GM18511 (cell line): ENCODE measurements around the gene DHX30.
"Not testable (repeated sequence)": the region's sequence is repeated elsewhere in the genome, so short reads cannot be mapped to it uniquely, and the experiment has no call there.

Experiments used
- ATAC-seq: cut with Tn5 transposase; IDR thresholded peaks from one replicate; pipeline ENCODE4 v1.9.1; 2021; ENCODE audit warnings: mild to moderate bottlenecking, moderate library complexity; ENCODE audit not compliant: unreplicated experiment

Gene DHX30

GRCh38 chr3:47874438-47874837 is 71.5 kb downstream of the DHX30 start:
- ATAC-seq, result no peak

DNA sequence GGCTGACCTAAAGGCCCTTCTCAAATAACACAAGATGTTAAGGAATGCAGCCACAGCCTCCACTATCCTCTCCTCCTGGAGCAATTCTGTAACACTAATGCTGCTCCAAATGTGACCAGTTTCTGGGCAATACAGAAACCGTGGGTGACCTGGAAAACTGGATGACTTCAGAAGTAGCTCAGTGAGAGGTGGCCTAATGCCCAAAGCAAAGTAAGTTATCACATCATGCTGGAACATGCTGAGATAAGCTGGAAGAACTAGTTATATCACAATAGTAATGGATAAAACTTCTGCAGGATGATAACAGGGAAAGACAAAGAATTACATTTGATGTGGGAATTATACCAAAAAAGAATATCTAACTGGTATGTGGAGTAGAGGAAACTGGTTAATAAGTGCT is 72.0 kb downstream of the DHX30 start:
- ATAC-seq, result no peak

DNA sequence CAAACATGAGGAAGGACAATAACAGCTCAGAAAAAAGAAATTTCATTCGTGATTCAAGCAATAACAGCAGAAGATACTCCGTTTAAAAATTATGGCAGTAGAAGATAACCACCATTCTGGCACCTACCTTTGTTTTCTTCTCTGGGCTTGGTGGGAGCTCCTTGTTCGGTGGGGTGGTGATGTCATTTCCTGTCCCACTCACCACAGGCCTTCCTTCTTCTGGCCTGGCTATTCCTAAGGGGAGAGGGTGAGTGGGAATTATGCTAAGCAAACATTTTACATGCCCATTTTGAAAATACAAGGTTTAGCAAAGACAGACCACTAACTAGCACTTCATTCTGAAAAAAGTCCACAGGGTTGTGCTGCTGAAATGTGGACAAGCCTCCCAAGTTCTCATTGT is 74.4 kb downstream of the DHX30 start:
- no peak for ATAC-seq

GRCh38 chr3:47877719-47878118 is 74.8 kb downstream of the DHX30 start:
- no peak for ATAC-seq

DNA sequence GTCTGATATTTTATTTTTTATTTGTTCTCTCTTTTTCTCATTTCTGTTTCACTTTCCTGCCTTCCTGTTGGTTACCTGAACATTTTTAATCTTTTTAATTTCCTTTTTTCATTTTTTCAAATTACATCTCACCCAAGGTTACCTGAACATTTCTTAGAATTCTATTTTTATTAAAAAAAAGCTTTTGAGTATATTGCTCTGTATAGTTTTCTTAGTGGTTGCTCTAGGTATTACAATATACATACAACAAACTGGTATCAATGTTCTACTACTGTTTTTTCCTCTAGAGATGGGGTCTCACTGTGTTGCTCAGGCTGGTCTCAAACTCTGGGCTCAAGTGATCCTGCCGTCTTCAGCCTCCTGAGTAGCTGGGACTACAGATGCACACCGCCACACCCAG is 79.4 kb downstream of the DHX30 start:
- no peak for ATAC-seq

GRCh38 chr3:47884603-47885002 is 81.7 kb downstream of the DHX30 start:
- ATAC-seq, result no peak

- no peak for ATAC-seq
Measured at GRCh38 chr3:47885168-47885567, 82.2 kb downstream of the DHX30 start.

DNA sequence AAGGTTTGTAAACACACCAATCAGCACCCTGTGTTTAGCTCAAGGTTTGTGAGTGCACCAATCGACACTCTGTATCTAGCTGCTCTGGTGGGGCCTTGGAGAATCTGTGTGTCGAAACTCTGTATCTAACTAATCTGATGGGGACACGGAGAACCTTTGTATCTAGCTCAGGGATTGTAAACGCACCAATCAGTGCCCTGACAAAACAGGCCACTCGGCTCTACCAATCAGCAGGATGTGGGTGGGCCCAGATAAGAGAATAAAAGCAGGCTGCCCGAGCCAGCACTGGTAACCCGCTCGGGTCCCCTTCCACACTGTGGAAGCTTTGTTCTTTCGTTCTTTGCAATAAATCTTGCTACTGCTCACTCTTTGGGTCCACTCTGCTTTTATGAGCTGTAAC is 85.1 kb downstream of the DHX30 start:
- not testable (repeated sequence) for ATAC-seq

DNA sequence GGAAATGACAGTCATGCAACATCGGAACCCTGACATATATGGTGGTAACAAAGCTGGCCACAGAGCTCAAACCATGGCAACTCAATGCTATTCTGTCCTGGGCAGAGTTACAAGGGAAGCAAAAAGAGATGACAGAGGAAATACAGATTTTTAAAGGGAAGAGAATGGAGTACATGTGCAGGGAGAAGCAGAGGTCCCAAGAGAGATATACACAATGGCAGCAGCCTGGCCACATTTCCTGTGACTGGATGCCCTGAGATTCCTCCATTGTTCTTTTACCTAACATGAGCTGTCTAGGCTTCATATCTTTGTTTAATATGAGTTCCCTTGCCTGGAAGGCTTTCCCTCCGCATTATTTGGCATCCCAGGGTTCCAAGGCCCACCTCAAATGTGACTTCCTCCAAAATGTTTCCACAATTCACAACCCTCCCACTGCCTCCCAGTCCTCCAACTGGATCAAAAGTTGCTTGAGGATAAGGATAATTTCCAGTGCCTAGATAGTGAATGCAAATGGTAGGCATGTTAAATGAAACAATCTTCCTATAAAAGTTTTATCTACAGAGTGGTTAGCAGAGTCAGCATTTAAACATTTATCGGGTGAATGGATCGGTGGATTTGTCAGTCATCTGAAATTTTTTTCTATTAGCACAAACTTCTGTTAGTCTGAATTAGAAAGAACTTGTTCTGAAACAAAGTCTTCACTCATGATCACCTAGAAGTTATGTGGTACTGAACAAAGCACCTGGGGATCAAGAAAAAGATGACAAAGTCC is 86.2 kb downstream of the DHX30 start:
- no peak for ATAC-seq

DNA sequence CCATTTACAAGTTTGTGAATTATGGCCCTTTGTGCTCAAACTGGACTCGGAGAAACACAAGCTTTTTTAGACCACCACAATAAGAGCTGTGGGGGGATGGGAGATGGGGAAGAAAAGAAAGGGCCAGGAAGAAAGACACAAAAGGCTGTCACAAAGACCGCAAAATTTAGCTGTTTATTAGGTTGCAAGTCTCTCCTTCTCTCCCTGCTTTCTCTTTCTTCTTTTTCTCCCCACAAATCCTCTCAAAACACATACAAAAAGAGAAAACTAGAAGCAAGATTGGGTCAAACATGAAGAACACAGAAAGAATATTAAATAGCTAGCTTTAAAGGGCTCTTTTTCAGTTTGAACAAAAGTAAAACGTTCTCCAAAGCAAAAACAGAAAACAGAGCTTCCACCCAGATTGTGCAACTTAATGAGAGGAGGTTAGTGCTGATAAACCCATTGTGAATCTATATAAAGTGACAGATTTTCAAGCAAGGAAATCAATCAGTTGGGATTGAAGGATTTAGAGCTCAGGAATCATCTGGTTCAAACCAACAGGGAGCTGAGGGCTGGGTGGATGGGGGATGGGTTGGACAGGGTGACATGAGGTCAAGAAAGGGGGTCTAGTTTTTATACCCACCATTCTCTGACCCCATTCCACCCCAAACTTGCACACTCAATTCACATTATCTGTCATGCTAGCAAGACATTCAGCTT is 87.3 kb downstream of the DHX30 start:
- no peak for ATAC-seq

DNA sequence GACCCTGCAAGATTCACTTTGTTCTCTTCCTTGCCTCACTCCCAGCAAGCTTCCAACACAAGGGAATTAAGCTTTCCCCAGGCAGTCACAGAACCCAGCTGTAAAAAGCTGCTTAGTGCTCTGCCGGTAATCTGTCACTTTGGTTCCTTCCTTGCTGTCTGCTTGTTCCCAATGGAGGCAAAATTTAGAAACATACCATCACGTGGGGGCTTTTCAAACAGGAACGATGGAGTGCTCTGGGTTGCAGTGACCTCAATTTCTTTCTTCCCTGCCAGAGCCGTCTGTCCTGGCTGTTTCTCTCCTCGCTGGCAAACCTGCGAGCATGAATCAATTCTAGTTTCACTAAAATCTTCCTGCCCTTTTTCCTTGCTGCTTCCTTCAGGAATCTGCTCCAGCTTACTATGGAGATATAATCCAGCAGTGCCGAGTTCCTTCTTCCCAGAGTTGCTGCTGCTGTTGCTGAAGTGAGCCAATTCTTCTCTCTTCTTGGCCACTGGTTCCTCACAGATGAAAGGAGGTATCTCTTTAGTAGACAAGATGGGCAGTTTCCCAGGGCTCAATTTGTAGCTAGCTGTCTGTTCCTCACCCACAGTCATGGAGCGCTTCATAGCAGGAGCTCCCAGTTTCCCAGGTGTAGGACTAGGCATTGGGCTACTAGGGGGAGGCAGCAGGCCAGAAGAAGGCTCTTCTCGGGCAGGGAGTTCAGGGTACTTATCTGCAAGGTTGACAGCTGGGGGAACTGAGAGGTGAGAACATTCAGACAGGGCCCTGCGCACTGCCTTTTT is 88.1 kb downstream of the DHX30 start:
- no peak for ATAC-seq

DNA sequence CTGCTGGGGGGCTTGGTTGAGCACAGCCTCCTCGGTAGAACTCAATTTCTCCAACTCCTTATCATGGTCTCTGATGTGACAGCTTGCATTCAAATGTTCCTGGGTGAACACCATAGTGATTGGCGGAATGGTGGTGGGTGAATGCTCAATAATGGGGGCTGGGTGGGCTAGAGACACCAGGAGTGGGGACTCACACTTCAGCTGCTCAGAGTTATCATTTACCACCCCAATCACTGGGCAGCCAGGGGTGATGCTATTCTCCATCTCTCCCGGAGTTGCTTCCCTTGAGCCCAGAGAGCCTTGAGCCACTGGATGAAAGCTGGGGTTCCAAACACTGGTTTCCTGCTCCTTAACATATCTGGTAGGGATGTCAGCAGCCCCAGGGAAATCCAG is 88.7 kb downstream of the DHX30 start:
- no peak for ATAC-seq

DNA sequence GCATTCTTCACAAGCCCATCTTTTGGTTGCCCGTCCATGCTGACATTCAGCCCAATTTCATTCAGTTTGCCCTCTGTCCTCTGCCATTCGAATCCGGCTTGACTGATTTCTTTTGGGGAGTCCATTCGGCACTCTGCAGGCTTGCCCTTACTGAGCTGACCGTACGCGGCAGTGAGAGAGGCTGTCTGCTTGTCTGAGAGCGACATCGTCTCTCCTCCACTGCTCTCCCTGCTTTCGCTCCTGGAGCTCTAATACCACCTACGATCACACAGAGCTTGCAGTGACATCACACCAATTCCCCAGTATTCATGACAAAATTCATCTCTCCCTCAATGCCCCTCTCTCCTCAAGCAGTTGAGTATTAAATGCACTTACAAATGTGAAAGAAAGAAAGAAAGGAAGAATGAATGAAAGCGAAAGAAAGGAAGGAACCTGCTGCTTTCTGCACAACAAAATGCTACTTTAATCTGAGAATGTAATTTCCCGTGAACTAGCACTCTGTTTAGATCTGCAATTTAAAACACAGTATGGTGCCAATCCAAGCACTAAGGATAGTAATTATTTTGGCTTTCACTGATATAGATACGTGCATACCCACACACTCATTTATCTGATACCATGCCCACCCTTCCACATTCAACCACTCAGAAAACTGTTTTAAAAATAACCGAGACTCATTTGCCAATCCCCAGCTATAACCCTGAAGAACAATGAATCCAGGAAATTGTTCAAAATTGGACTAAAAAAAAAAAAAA is 89.5 kb downstream of the DHX30 start:
- ATAC-seq, result no peak

- no peak for ATAC-seq
Measured at GRCh38 chr3:47895241-47895640, 92.3 kb downstream of the DHX30 start.

DNA sequence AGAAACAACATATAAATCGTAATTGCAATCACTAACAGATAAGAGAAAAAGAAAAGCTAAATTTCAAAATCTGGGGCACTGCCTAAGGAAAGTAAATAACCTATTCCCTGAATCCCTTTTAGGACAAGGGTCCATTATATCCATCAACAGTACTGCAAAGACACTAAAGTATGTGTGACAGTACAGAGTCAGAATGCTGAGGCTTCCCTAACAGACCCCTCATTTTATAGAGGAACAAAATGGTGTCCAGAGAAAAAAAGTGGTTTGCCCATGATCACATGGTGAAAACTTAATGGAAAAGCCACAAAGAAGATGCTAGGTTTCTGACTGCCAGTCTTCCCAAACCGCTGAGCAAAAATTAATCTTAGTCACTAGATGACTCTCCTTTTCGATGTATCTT is 93.8 kb downstream of the DHX30 start:
- no peak for ATAC-seq

- ATAC-seq, result no peak
Measured at GRCh38 chr3:47897954-47898353, 95.0 kb downstream of the DHX30 start.

- no peak for ATAC-seq
Measured at GRCh38 chr3:47899495-47900108, 96.7 kb downstream of the DHX30 start.
